ENCODE measurements around the gene MYH6.
"Not testable (repeated sequence)": the region's sequence is repeated elsewhere in the genome, so short reads cannot be mapped to it uniquely, and the experiment has no call there.

Gene MYH6

GRCh38 chr14:23389396-23389795 is 18.7 kb downstream of the MYH6 start:
- DNase-seq, result no peak

DNA sequence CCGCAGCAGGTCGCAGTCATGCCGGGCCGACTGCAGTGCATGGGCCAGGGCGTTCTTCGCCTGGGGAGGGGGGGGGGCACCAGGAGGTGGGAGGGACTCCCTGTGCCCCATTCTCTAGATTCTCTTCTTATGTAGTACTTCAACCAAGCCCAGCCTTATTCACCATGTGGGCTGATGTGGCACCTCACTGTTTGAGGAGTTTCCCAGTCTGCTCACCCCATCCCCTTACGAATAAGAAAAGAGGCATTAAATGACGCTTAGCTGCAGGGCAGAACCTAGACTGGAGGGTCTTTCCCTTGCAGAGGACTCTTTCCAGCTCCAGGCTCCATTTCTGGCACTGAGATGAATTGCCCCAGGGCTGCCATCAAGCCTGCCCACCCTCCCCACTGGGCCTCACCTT is 19.1 kb downstream of the MYH6 start:
- DNase-seq, result no peak

DNA sequence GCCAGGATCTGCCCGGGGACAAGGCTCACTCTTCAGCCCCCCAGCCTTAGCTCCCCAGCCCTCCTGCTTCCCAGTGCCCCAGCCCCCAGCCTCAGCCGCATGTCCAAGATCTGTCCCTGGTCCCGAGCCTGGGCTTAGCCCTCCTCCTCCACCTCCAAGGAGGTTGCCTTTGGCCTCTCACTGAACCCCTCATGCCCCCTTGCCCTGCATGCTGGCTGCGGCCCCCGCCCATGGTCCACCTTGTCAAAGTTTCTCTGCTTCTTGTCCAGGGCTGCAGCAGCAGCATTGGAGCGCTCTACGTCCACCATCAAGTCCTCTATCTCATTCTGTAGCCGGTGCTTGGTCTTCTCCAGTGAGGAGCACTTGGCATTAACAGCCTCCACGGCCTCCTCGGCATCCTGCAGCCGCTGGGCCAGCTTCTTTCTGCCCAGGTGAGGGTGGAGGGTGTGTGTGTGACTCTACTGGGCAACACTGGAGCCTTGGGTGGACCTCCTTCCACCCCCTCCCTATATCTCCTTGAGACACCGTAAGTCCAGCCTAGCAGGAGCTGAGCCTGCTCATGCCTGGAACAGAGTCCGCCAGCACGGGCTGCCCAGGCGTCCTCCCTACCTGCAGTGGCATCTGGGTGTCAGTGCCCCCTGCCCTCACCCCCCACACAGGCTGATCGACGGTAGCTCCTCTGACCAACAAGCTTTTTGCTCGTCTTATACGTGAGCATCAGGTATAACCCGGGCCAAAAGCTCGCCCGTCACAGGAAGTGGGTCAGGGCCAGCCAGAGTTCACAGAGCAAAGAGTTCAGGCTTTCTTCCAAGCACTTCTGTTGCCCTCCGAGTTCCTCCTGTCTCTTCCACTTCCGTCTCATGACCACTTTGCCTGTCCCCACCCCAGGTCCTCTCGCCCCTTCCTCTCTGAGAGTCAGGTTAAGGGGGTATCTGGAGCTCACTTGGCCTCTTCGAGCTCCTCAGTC is 19.9 kb downstream of the MYH6 start:
- no peak for DNase-seq

DNA sequence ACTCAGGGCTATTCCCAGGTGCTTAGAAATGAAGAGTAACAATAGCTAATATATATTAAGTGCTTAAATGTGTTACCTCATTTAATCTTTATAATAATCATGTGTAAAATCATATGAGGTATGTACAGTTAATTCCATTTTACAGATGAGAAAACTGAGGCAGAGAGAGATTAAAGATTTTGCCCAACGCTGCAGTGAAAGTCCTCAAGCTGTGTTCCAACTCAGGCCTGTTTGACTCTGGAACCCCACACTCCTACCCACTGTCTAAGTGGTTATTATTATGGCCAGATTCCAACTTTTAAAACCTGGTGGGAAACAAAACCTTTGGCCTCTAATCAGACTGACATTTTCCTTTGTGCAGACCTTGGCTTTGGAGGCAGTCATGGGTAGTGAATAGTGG is 21.1 kb downstream of the MYH6 start:
- DNase-seq, result no peak

DNA sequence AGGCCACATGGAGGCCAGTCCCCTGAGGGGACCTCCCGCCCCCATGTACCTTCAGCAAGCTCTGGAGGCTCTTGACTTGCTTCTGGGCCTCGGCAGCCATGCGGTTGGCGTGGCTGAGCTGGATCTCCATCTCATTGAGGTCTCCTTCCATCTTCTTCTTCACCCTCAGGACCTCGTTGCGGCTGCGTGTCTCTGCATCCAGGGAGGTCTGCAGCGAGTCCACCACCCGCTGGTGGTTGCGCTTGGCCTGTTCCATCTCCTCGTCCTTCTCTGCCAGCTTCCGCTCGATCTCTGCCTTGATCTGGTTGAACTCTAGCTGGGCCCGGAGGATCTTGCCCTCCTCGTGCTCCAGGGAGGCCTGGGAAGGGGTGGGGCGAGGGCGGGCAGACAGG is 21.8 kb downstream of the MYH6 start:
- not testable (repeated sequence) for DNase-seq

DNA sequence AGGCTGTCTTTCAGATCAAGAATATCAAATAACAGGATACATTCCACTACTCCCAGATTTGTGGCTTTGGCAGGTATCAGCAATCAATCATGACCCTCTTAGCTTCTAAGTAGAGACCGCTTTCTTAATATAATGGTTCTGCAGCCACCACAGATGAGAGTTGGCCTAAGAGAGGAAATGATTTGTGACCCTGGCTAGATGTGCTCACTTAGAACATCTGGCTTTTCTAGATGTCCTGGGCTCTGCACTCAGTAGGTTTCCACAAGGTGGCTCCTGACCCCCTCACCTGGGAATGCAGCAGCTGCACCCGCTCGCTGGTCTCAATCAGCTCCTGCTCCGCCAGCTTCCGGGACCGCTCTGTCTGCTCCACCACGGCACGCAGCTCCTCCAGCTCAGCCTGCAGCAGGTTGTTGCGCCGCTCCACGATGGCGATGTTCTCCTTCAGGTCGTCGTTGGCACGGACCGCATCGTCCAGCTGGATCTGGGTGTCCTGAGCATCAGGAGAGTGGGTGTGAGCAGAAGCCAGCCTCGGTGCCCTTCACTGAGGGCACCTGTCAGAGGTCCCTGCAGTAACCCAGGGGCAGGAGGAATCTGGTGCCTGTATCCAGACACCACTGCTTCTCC is 22.3 kb downstream of the MYH6 start:
- DNase-seq, result no peak

- DNase-seq, result no peak
Measured at GRCh38 chr14:23385244-23385641, 22.8 kb downstream of the MYH6 start.

DNA sequence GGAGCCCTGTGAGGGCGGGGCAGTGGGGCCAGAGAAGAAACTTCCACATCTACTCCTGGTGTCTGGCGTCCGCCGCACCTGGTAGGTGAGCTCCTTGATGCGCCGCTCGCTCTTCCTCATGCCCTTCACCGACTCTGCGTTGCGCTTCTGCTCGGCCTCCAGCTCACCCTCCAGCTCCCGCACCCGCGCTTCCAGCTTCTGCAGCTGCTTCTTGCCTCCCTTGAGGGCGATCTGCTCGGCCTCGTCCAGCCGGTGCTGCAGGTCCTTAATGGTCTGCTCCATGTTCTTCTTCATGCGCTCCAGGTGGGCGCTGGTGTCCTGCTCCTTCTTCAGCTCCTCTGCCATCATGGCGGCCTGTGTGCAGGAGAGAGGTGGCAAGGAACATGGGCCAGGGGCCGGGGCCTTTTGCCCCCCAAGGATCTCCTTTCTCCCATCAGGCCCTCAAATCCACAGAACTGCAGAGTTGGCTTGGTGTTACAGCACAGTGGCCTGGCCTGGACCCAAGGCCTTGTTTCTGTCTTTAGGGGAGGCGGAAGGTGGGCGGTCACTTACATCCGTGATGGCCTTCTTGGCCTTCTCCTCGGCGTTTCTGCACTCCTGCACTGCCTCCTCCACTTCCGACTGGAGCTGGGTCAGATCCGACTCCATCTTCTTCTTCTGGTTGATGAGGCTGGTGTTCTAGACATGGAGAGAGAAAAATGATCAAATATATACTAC is 23.6 kb downstream of the MYH6 start:
- no peak for DNase-seq

DNA sequence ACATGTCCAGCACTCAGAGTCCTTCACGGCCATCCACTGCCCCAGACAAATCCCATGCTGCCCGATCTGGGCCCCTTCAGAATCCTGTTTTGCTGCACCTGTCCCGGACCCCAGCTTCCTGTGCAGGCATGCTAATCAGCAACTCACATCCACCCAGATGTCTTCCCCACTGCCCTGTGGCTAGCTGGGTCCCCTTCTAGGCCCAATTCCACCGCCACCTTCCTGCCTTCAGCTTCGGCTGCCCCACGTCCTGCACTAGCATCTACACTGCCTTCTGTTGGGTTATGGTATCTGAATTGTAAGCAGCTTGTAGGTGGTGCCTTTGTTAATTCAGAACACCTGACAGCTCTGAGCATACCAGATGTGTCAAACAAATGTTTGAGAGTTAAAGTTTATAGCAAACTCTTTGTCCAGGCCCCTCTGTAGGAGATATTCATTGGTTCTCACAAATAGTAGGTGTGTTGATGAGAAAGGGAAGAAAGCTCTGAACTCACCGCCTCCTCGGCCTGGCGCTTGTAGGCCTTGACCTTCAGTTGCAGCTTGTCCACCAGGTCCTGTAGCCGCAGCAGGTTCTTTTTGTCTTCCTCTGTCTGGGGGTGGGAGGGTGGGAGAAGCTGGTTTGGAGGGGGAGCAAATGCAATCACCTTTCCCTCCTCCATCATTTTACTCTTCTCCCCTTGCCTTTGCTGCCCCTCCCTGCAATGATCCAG is 25.2 kb downstream of the MYH6 start:
- DNase-seq, result no peak

DNA sequence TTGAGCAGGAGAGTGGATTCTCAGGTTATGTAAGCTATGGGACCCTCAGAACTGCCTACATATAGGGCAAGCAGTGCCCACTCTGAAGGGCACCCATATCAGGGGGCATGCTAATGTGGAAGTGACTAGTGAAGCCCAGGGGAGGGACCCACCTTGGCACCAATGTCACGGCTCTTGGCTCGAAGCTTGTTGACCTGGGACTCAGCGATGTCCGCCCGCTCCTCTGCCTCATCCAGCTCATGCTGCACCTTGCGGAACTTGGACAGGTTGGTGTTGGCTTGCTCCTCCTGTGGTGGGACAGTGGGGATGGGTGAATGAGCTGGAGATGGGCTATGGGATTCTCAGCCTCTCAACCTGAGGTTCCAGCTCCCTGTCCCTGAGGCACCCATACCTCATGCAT is 25.8 kb downstream of the MYH6 start:
- DNase-seq, result no peak

GRCh38 chr14:23381871-23382270 is 26.2 kb downstream of the MYH6 start:
- DNase-seq, result no peak

GRCh38 chr14:23380976-23381375 is 27.1 kb downstream of the MYH6 start:
- DNase-seq, result no peak

- DNase-seq, result no peak
Measured at GRCh38 chr14:23380197-23380914, 27.7 kb downstream of the MYH6 start.

- peak; percentile 70 for DNase-seq
Measured at GRCh38 chr14:23379366-23380196, 28.5 kb downstream of the MYH6 start.

- DNase-seq, result no peak
Measured at GRCh38 chr14:23378612-23379220, 29.4 kb downstream of the MYH6 start.

DNA sequence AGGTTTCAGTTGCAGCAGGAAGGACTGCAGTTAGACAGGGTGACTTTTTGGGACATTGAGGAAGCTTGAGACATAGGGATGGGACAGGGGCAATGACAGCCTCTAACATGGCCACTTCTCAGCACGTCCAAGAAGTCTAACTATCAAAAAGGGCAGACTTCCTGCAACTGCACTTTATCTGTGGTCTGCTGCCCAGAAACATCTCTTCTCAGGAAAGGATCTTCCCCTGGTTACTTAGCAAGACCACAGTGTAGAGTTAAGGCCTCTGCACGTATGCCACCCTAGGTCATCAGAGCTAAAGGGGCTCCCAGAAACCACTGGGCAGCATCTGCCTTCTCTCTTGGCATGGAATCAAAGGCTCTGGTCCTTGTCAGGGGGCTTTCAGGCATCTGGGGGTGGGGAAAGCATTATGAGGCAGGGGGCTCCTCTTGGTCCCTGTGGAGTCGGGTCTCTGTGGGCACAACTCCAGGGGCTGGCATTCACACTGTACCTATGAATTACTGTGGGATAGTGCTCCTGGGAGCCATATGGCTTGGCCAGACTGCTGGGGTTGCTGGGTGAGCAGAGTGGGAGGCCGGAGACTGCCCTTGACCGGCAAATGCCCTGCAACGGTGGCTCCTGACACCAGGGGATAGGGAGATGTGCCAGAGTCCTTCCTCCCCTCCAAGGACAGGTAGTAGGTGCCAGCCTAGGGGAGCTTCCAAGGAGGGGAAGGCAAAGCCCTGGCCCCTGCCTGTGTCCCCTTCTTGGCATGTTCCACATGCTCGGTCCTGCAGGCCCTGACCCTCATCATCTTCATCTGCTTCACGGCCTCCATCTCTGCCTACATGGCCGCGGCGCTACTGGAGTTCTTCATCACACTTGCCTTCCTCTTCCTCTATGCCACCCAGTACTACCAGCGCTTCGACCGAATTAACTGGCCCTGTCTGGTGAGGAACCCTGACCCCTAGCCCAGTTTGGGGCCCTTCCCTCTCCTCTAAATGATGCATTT is 30.2 kb downstream of the MYH6 start:
- no peak for DNase-seq

DNA sequence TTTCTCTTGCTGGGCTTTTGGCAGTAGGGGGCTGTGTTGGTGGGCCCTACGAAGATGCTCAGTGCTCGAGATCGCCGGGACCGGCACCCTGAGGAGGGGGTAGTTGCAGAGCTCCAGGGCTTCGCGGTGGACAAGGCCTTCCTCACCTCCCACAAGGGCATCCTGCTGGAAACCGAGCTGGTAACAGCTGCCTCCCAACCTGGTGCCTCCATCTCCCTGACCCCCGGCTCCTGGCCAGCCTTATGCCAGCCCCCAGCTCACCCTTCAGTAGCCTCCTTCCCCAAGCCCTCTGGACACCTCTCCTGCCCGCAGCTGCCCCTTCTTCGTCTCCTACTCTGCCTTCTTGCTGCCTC is 30.9 kb downstream of the MYH6 start:
- DNase-seq, result no peak

- no peak for DNase-seq
Measured at GRCh38 chr14:23376482-23377197, 31.4 kb downstream of the MYH6 start, which contains the start of gene CMTM5. TSS of gene CMTM5 (plus strand) at chr14:23377046. CDS start at chr14:23377252, 206 bp downstream.

Data from activated CD4-positive, alpha-beta T cell treated with anti-CD3 and anti-CD28 coated beads, Interleukin-2, amount 50 U/mL, for 1 hour (primary cell).